Measurements from ENCODE around the gene HNRNPH1. TPM values are rescaled to one million over a fixed set of nuclear protein-coding genes. Genes with fewer than 3 reads are reported as not detected.

HNRNPH1 gene
- total and polyA plus RNA-seq, 2 of the 13 experiments (the other 11 are each of a cell fraction or from before 2014, with no cell fraction given): 382 to 1,064 TPM

DNA sequence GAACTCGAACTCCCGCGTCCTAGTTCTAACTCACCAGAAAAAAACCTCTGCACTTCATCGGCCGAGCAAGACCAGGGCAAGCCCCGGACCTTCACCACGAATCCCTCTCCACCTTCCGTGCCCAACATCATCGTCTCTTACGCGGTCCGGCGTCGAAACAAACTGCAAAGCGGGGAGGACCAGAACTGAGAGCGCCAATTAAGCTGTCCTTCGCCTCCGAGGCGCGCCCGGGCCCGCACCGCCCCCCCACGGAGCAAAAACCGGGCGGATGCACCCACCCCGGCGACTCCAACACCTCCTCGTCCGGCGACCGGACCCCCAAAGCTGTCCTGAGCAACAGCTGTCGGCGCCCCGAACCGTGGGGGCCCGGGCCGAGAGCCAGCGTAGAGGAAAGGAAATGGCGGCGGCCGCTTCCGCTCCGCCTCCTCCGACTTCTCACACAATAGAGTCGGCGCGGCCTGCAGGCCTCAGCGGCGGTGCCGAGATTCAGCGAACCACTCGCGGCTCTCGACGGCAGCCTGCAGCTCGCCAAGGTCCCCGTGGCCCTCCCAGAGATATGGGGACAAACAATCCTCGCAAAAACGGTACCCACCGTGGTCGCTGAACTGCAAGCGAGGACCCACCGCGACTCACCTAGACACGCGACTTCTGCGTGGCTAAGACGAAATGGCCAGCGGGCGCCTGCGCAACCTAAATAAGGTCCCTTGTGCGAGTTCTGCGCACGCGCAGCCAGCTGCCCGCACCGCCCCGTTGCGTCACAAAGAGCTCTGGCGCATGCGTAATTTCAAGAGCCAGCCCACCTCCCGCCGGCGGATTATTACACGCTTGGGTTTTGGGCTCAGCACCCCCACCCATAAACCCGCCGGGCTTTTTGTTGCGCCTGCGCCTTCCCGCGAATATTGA, at the start of gene HNRNPH1 (continued):
- TF ChIP-seq TOE1 (CRISPR knock-in tag; IDR thresholded peaks at IDR 0.05) (0 out of 2 replicates have a peak, but pooled peaks have one; percentile 22), ZNF615 (CRISPR knock-in tag; IDR thresholded peaks at IDR 0.05; ENCODE audit: borderline replicate concordance) (0 out of 2 replicates have a peak, but pooled peaks have one; percentile 29), TSC22D2 (CRISPR knock-in tag; IDR thresholded peaks at IDR 0.05; ENCODE audit: borderline replicate concordance) (peak; percentile 49; the same call in 1 of the 2 replicates), AGO1 (IDR thresholded peaks at IDR 0.05; ENCODE audit: low read depth, low read length, poor library complexity, severe bottlenecking) (peak; percentile 82), ZNF20 (CRISPR knock-in tag; IDR thresholded peaks at IDR 0.05) (no peak), SRF (IDR thresholded peaks at IDR 0.05; ENCODE audit: low read depth, low read length) (no peak), ZNF724P (CRISPR knock-in tag; IDR thresholded peaks at IDR 0.05; ENCODE audit: borderline replicate concordance) (0 out of 2 replicates have a peak, but pooled peaks have one; percentile 31), FOXA1 (IDR thresholded peaks at IDR 0.05) (no peak), FOXA1 (CRISPR knock-in tag; IDR thresholded peaks at IDR 0.05) (0 out of 2 replicates have a peak, but pooled peaks have one; percentile 23), REPIN1 (CRISPR knock-in tag; IDR thresholded peaks at IDR 0.05; ENCODE audit: borderline replicate concordance, low read depth) (peak; percentile 81), RXRA (CRISPR knock-in tag; IDR thresholded peaks at IDR 0.05) (peak; percentile 54; the same call in 1 of the 2 replicates), ZNF484 (CRISPR knock-in tag; IDR thresholded peaks at IDR 0.05; ENCODE audit: borderline replicate concordance, low read depth) (no peak; the same call in 1 of the 2 replicates), THAP9 (CRISPR knock-in tag; IDR thresholded peaks at IDR 0.05; ENCODE audit: borderline replicate concordance) (peak; percentile 62), ZFAT (CRISPR knock-in tag; conservative IDR thresholded peaks at IDR 0.05) (no peak), RCOR2 (CRISPR knock-in tag; IDR thresholded peaks at IDR 0.05) (no peak)
- TF ChIP-seq, protein P1, sequence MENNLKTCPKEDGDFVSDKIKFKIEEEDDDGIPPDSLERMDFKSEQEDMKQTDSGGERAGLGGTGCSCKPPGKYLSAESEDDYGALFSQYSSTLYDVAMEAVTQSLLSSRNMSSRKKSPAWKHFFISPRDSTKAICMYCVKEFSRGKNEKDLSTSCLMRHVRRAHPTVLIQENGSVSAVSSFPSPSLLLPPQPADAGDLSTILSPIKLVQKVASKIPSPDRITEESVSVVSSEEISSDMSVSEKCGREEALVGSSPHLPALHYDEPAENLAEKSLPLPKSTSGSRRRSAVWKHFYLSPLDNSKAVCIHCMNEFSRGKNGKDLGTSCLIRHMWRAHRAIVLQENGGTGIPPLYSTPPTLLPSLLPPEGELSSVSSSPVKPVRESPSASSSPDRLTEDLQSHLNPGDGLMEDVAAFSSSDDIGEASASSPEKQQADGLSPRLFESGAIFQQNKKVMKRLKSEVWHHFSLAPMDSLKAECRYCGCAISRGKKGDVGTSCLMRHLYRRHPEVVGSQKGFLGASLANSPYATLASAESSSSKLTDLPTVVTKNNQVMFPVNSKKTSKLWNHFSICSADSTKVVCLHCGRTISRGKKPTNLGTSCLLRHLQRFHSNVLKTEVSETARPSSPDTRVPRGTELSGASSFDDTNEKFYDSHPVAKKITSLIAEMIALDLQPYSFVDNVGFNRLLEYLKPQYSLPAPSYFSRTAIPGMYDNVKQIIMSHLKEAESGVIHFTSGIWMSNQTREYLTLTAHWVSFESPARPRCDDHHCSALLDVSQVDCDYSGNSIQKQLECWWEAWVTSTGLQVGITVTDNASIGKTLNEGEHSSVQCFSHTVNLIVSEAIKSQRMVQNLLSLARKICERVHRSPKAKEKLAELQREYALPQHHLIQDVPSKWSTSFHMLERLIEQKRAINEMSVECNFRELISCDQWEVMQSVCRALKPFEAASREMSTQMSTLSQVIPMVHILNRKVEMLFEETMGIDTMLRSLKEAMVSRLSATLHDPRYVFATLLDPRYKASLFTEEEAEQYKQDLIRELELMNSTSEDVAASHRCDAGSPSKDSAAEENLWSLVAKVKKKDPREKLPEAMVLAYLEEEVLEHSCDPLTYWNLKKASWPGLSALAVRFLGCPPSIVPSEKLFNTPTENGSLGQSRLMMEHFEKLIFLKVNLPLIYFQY (CRISPR knock-in tag; IDR thresholded peaks at IDR 0.05; ENCODE audit: borderline replicate concordance): peak; percentile 73; the same call in 1 of the 2 replicates
- TF ChIP-seq, protein P2, sequence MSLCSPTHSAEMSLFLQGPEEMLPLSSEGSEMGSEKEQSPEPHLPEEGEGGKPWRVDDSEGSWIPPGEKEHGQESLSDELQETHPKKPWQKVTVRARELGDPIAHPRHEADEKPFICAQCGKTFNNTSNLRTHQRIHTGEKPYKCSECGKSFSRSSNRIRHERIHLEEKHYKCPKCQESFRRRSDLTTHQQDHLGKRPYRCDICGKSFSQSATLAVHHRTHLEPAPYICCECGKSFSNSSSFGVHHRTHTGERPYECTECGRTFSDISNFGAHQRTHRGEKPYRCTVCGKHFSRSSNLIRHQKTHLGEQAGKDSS (CRISPR knock-in tag; IDR thresholded peaks at IDR 0.05; ENCODE audit: borderline replicate concordance, low read depth): peak; percentile 82; the same call in 1 of the 2 replicates
- TF ChIP-seq, protein P3, sequence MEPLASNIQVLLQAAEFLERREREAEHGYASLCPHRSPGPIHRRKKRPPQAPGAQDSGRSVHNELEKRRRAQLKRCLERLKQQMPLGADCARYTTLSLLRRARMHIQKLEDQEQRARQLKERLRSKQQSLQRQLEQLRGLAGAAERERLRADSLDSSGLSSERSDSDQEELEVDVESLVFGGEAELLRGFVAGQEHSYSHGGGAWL (CRISPR knock-in tag; IDR thresholded peaks at IDR 0.05): no peak; the same call in 1 of the 2 replicates
- TF ChIP-seq, protein P4, sequence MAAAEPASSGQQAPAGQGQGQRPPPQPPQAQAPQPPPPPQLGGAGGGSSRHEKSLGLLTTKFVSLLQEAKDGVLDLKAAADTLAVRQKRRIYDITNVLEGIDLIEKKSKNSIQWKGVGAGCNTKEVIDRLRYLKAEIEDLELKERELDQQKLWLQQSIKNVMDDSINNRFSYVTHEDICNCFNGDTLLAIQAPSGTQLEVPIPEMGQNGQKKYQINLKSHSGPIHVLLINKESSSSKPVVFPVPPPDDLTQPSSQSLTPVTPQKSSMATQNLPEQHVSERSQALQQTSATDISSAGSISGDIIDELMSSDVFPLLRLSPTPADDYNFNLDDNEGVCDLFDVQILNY (CRISPR knock-in tag; conservative IDR thresholded peaks at IDR 0.05): no peak; the same call in 1 of the 2 replicates

All from HepG2 (cell line).